Stomach smooth muscle (tissue), 2 donors: ENCODE results near the gene SRMS.

Experiments used
- H3K27ac ChIP-seq: one replicate; pipeline ENCODE4 v1.7.0; 2013; ENCODE audit warnings: mild to moderate bottlenecking, low read length, inconsistent platforms
- H3K27me3 ChIP-seq, 2 donors: one replicate each; pipeline ENCODE4 v1.7.0; 2013; ENCODE audit warnings: low read length in 2 of 2; ENCODE audit not compliant: insufficient read depth in 2 of 2, control insufficient read depth in 1 of 2
- H3K36me3 ChIP-seq, 2 donors: one replicate each; pipeline ENCODE4 v1.7.0; 2013; ENCODE audit warnings: low read length in 2 of 2; ENCODE audit not compliant: control insufficient read depth in 2 of 2, insufficient read depth in 2 of 2
- H3K4me1 ChIP-seq: one replicate; pipeline ENCODE4 v1.7.0; 2013; ENCODE audit warnings: low read length; ENCODE audit not compliant: control insufficient read depth, insufficient read depth
- H3K4me3 ChIP-seq, 2 donors: one replicate each; pipeline ENCODE4 v1.7.0; 2013; ENCODE audit warnings: low read length in 2 of 2
- H3K9ac ChIP-seq, 2 donors: one replicate each; pipeline ENCODE4 v1.7.0; 2013; ENCODE audit warnings: low read length in 2 of 2, mild to moderate bottlenecking in 1 of 2
- H3K9me3 ChIP-seq, 2 donors: one replicate each; pipeline ENCODE4 v1.7.0; 2013; ENCODE audit warnings: low read length in 2 of 2; ENCODE audit not compliant: control insufficient read depth in 2 of 2
- donor health status: healthy.
- donor health status: Pancreatic carcinoma.

Gene SRMS

GRCh38 chr20:63547725-63548480 is at the start of gene SRMS:
Gene SRMS, minus strand, starts transcription at chr20:63547749. Its CDS starts 286 bp downstream, at chr20:63547463.
- no peak within 1 kb of the TSS for H3K4me3 ChIP-seq
- peaks cover 2% of the 10 kb centered on the region for H3K4me1 ChIP-seq
- H3K9me3 ChIP-seq = no peaks in the 10 kb centered on the region
- peaks cover 20 to 22% of the 10 kb centered on the region in 2 donors for H3K27me3 ChIP-seq
- no peak within 1 kb of the TSS for H3K9ac ChIP-seq
- no peak within 1 kb of the TSS for H3K27ac ChIP-seq
- H3K36me3 ChIP-seq = no peaks in the 10 kb centered on the region

- Histone ChIP-seq H3K4me3 (no peak overlapping the region), H3K9me3 (no peaks in the 10 kb centered on the region), H3K36me3 (peaks cover 34 to 35% of the 10 kb centered on the region in 2 donors), H3K27ac (no peak overlapping the region), H3K4me1 (peaks cover 7% of the 10 kb centered on the region), H3K27me3 (no peaks in the 10 kb centered on the region), H3K9ac (no peak overlapping the region)
Measured at GRCh38 chr20:63596423-63596822, 48.9 kb upstream of the SRMS start.

- H3K9ac ChIP-seq = no peak overlapping the region
- H3K9me3 ChIP-seq = no peaks in the 10 kb centered on the region
- H3K27ac ChIP-seq = no peak overlapping the region
- peaks cover 35 to 39% of the 10 kb centered on the region in 2 donors for H3K36me3 ChIP-seq
- no peak overlapping the region for H3K4me3 ChIP-seq
- H3K4me1 ChIP-seq = peaks cover 7% of the 10 kb centered on the region
- H3K27me3 ChIP-seq = no peaks in the 10 kb centered on the region
Measured at GRCh38 chr20:63595416-63596127, 48.0 kb upstream of the SRMS start.

GRCh38 chr20:63594043-63594561 is 46.6 kb upstream of the SRMS start:
- Histone ChIP-seq H3K4me1 (peaks cover 7% of the 10 kb centered on the region), H3K36me3 (peaks cover 33 to 42% of the 10 kb centered on the region in 2 donors), H3K4me3 (no peak overlapping the region), H3K27me3 (no peaks in the 10 kb centered on the region), H3K27ac (no peak overlapping the region), H3K9me3 (no peaks in the 10 kb centered on the region), H3K9ac (no peak overlapping the region)

- H3K4me3 ChIP-seq = no peak overlapping the region
- H3K27me3 ChIP-seq = no peaks in the 10 kb centered on the region
- H3K4me1 ChIP-seq = peaks cover 7% of the 10 kb centered on the region
- no peak overlapping the region for H3K9ac ChIP-seq
- no peak overlapping the region for H3K27ac ChIP-seq
- no peaks in the 10 kb centered on the region for H3K9me3 ChIP-seq
- peaks cover 24 to 37% of the 10 kb centered on the region in 2 donors for H3K36me3 ChIP-seq
Measured at GRCh38 chr20:63592661-63593060, 45.1 kb upstream of the SRMS start.

- H3K4me3 ChIP-seq = no peak overlapping the region
- H3K4me1 ChIP-seq = peaks cover 7% of the 10 kb centered on the region
- no peaks in the 10 kb centered on the region for H3K27me3 ChIP-seq
- no peak overlapping the region for H3K9ac ChIP-seq
- no peak overlapping the region for H3K27ac ChIP-seq
- no peaks in the 10 kb centered on the region for H3K9me3 ChIP-seq
- H3K36me3 ChIP-seq = peaks cover 22 to 36% of the 10 kb centered on the region in 2 donors
Measured at GRCh38 chr20:63591786-63592355, 44.3 kb upstream of the SRMS start.

GRCh38 chr20:63591147-63591533 is 43.6 kb upstream of the SRMS start:
- Histone ChIP-seq H3K27ac (no peak overlapping the region), H3K36me3 (peaks cover 22 to 36% of the 10 kb centered on the region in 2 donors), H3K9ac (no peak overlapping the region)

GRCh38 chr20:63590218-63591146 is 42.9 kb upstream of the SRMS start:
- no peak overlapping the region for H3K4me3 ChIP-seq
- peaks cover 22 to 33% of the 10 kb centered on the region in 2 donors for H3K36me3 ChIP-seq
- H3K9me3 ChIP-seq = no peaks in the 10 kb centered on the region

More at GRCh38 chr20:63591147-63591533, 43.6 kb upstream of the SRMS start:
- no peaks in the 10 kb centered on the region for H3K9me3 ChIP-seq
- no peak overlapping the region for H3K4me3 ChIP-seq
- H3K27me3 ChIP-seq = no peaks in the 10 kb centered on the region
- H3K4me1 ChIP-seq = peaks cover 7% of the 10 kb centered on the region

GRCh38 chr20:63589261-63590217 is 42.0 kb upstream of the SRMS start:
- Histone ChIP-seq H3K36me3 (peaks cover 22 to 31% of the 10 kb centered on the region in 2 donors), H3K9me3 (no peaks in the 10 kb centered on the region), H3K27ac (no peak overlapping the region), H3K9ac (no peak overlapping the region), H3K4me1 (peaks cover 7% of the 10 kb centered on the region), H3K4me3 (no peak overlapping the region), H3K27me3 (no peaks in the 10 kb centered on the region)

More at GRCh38 chr20:63590218-63591146, 42.9 kb upstream of the SRMS start:
- peaks cover 7% of the 10 kb centered on the region for H3K4me1 ChIP-seq
- H3K27ac ChIP-seq = no peak overlapping the region
- no peaks in the 10 kb centered on the region for H3K27me3 ChIP-seq
- H3K9ac ChIP-seq = no peak overlapping the region
